ENCODE data around the gene TICRR. TPM values are rescaled to one million over a fixed set of nuclear protein-coding genes. Genes with fewer than 3 reads are reported as not detected.

The TICRR gene
- total RNA-seq, 4 donors from 2014 or later, result 0.60 TPM; not detected in 3

DNA sequence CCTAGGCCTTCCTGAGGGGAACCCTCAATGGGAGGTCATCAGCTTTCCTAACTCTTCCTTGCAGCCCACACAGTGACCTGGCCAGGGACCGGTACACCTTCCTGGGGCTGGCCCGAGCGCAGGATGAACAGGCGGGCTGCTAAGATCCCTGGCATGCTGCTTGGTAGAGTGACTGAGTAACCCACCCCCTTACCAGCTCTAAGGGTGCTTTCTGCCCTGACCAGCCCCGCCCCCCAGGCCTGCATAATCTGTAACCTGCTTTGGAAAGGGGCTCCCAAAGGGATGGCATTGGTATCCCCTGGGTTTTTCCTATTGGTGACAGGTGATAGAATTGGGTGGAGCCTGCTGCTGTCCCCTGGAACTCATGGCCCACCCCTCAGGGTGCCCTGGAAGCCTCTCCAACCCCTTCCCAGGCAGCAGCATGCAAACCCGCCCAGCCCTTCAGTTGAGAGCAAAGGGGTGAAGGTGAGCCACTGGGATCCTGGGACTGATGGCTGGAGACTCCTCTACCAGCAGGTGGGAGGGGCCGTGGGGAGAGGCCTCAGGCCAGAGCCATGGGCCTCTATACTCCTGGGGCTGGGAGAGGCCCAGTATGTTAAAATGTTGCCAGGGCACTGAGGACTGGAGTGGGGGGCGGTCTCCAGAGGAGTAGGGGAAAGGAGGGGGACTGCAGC, 91.1 kb downstream of the TICRR start:
- no peak for DNase-seq (ENCODE audit: low spot score in 2 of 2)
- WGBS, 2 donors, result 90 to 92% methylated on average over 8 of the region's 8 CpGs
- H3K4me1 ChIP-seq, result peaks cover 0 to 33% (median 16%) of the 10 kb centered on the region in 4 donors
- no peaks in the 10 kb centered on the region for H3K27me3 ChIP-seq
- no peaks in the 10 kb centered on the region for H3K36me3 ChIP-seq
- peak overlapping the region in 2 of 4 donors; percentile 45 to 47 for H3K4me3 ChIP-seq
- peak overlapping the region; percentile 81 to 91 (median 86) for H3K27ac ChIP-seq
- no peak for TF ChIP-seq EP300 (IDR thresholded peaks at IDR 0.05)
- TF ChIP-seq CTCF (IDR thresholded peaks at IDR 0.05), result no peak
- no peak for TF ChIP-seq POLR2A (IDR thresholded peaks at IDR 0.05)
- H3K9me3 ChIP-seq, result no peaks in the 10 kb centered on the region

GRCh38 chr15:89666858-89667705, 91.8 kb downstream of the TICRR start:
- TF ChIP-seq EP300 (IDR thresholded peaks at IDR 0.05) (no peak), CTCF (IDR thresholded peaks at IDR 0.05) (no peak), POLR2A (IDR thresholded peaks at IDR 0.05) (no peak)
- Histone ChIP-seq H3K36me3 (no peaks in the 10 kb centered on the region), H3K9me3 (no peaks in the 10 kb centered on the region), H3K27me3 (no peaks in the 10 kb centered on the region), H3K4me3 (no peak overlapping the region), H3K4me1 (peaks cover 0 to 35% (median 16%) of the 10 kb centered on the region in 4 donors), H3K27ac (peak overlapping the region in 2 of 4 donors; percentile 89 to 91)
- no peak for DNase-seq (ENCODE audit: low spot score in 2 of 2)
- WGBS, 2 donors, result 73 to 83% methylated on average over 12 to 13 of the region's 13 CpGs

GRCh38 chr15:89667706-89667960, 92.4 kb downstream of the TICRR start:
- H3K27ac ChIP-seq, result no peak overlapping the region
- H3K27me3 ChIP-seq, result no peaks in the 10 kb centered on the region
- H3K9me3 ChIP-seq, result no peaks in the 10 kb centered on the region
- peaks cover 0 to 35% (median 15%) of the 10 kb centered on the region in 4 donors for H3K4me1 ChIP-seq
- 93 to 97% methylated on average over 7 of the region's 7 CpGs for WGBS, 2 donors
- H3K4me3 ChIP-seq, result no peak overlapping the region
- DNase-seq (ENCODE audit: low spot score in 2 of 2), result no peak
- no peaks in the 10 kb centered on the region for H3K36me3 ChIP-seq
- TF ChIP-seq POLR2A (IDR thresholded peaks at IDR 0.05) (no peak), CTCF (IDR thresholded peaks at IDR 0.05) (no peak), EP300 (IDR thresholded peaks at IDR 0.05) (no peak)

DNA sequence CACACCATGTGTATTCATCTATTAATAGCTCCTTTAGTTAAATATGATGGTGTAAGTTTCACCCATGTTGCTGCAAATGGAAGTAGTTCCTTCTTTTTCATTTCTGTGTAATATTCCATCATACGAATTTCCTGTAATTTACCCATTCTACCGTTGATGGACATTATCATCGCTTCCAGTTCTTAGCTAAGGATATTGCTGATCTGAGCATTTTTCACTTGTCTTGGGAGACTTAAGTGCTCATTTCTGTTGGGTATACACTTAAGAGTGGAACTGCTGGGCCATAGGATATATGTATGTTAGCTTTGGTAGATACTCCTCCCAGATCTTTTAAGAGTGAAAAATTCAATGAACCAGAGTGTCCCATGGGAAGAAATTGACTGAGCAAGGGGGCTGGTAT, 92.9 kb downstream of the TICRR start:
- Histone ChIP-seq H3K9me3 (no peaks in the 10 kb centered on the region), H3K4me3 (no peak overlapping the region), H3K27me3 (no peaks in the 10 kb centered on the region)

More for the DNA sequence above, 92.9 kb downstream of the TICRR start:
- no peaks in the 10 kb centered on the region for H3K36me3 ChIP-seq
- peaks cover 0 to 35% (median 12%) of the 10 kb centered on the region in 4 donors for H3K4me1 ChIP-seq
- no peak for DNase-seq (ENCODE audit: low spot score in 2 of 2)
- TF ChIP-seq CTCF (IDR thresholded peaks at IDR 0.05) (no peak), POLR2A (IDR thresholded peaks at IDR 0.05) (no peak), EP300 (IDR thresholded peaks at IDR 0.05) (no peak)
- no peak overlapping the region for H3K27ac ChIP-seq
- 91 to 96% methylated on average over 3 of the region's 3 CpGs for WGBS, 2 donors

Measured in tibial nerve (tissue), 4 donors.